NOMO-1 treated with DMSO at 0.1 percent for 48 hours (cell line): ENCODE results near the gene MFSD6L.
A peak's percentile ranks its signal among the peaks of the same experiment; 100 is the strongest.

ENCODE experiments used
- DNase-seq: peaks from one replicate; lab custom pipeline; 2025; ENCODE audit not compliant: unreplicated experiment; lab: John Stamatoyannopoulos, UW

Gene MFSD6L, protein sequence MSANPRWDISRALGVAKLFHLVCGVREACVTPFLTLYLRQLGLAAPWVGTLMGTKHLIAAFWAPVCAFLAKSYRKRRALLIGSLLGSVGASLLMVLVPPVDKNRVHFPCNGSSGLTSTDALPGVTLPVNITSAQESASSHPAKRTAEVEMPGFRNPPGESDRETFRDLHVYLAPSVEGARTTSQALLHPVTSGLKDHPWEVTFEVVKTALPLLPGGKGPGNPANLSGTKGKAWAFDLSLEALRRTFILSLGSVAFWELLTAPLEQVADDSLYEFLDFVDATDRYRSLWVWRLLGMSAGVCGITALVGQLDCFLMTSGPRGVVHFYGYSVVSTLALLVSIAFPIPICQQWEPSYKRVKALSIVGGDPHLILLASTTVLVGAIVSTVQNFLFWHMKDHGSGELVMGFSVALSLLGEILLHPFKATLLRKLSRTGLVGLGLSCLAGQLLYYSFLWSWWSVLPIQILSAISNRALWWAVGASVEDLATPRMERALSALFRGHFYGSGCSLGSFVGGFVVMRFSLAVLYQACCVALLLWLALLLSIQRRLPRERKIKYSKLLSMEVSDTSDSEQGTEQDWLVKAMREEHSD

DNA sequence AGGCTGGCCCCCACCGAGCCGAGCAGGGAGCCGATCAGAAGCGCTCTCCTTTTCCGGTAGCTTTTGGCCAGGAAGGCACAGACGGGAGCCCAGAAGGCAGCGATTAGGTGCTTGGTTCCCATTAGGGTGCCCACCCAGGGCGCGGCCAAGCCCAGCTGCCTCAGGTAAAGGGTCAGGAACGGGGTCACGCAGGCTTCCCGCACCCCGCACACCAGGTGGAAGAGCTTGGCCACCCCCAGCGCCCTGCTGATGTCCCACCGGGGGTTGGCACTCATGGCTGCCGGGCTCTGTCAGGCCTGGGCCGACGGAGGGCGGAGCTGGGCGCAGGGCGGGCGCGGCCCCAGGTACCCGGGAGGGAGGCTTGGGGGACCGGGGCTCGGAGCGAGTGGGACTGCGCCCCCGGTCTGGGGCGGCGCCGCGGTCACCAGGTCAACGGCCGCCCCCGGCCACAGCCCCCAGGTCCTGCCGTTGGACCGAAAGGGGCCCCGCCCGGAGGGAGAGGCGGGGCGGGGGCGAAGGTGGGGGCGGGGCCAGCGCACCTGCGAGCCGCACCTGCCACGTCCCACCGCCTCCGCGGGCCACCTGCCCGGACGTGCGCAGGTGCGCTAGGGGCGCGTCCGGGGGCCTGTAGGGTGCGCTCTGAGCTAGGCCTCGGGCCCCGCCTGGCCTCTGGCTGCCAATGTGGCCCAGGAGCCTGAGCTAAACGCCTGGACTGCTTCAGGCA lies at the start of gene MFSD6L:
MFSD6L (minus strand) TSS at position 520 of the 724 bp plus-strand sequence; CDS start at position 275, 245 bp downstream.
- no peak for DNase-seq

DNA sequence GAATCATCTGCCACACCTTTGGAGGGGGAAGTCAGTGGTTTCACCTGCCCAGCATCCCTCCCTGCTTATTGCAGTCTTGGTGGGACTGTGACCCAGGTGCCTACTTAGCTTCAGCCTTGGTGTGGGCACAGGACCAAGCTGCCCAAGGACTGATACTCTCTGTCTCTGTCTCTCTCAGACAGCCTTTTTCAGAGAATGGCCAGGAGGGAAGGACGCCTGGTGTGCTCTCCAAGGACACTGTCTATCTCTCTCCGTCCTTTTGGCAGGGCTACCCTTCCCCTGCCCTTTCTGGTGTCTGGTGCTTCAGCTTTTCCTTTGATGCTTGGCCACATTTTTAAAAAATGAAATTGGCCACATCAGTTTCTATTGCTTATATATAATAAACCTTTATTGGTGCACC lies 48.7 kb upstream of the MFSD6L start:
- DNase-seq, result no peak

DNA sequence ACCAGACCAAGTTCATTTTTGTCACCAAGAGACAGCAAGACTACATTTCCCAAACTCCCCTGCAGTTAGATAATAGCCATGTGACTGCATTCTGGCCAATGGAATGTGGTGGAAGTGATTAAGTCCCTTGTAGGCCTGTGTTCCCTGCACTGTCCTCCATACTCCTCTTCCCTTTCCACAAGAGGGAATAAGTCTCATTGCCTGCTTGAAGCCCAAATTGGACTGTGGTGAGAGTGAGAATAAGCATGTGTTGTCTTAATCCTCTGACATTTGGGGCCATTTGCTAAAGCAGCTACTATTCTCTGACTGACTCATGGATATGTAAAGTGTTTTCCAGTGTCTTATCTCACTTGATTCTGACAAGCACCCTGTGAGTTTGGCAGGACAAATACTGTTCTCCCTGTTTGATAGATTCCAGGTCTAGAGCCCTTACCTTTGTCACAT lies 47.6 kb upstream of the MFSD6L start:
- no peak for DNase-seq

DNA sequence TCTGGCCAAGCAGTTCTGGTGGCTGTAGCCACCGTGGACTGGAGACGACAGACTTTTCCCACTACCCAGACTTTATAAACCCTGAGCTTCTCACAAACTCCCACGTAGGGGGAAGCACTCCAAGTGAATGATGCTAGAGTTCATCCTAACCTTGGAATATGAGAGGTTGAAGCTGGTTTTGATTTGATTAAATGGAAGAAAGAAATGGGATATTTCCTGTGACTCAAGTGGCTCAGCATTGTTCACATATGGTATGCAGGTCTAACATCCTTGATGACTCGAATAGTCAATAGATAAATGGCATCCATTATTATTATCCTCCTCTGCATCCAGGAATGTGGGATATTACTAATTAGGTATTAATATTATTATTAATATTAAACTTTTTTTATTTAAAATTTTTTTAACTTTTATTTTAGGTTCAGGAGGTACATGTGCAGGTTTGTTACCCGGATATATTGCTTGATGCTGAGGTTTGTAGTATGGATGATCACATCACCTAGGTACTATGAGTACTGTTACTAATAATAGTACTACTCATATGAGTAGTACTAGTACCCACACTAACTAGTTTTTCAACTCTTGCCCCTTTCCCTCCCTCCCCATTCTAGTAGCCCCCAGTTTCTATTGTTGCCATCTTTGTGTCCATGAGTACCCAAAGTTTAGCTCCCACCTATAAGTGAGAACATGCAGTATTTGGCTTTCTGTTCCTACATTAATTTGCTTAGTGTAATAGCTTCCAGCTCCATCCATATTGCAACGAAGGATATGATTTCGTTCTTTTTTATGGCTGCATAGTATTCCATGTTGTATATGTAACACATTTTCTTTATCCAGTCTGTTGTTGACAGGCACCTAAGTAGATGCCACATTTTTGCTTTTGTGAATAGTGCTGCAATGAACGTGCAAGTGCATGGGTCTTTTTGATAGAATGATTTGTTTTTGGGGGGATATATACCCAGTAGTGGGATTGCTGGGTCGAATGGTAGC lies 45.4 kb upstream of the MFSD6L start:
- no peak for DNase-seq

DNA sequence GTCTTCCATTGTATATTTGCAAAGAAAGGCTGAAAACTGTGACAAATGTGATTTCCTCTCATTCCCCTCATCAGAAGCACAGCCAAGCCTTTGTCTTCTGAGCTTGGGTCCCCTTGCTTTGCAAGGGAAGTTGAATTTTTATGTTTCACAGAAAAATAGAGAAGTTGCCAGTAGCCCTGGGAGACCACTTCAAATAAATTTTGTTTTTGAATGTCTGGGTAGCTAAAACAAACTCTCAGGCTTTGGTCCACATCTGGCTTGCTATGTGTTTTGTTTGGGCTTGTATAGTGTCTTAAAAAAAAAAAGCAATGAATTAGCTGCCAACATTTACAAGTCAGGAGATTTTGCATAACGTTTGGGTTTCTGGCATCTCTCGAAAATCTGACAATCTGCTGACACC lies 44.2 kb upstream of the MFSD6L start:
- peak; percentile 60 for DNase-seq

DNA sequence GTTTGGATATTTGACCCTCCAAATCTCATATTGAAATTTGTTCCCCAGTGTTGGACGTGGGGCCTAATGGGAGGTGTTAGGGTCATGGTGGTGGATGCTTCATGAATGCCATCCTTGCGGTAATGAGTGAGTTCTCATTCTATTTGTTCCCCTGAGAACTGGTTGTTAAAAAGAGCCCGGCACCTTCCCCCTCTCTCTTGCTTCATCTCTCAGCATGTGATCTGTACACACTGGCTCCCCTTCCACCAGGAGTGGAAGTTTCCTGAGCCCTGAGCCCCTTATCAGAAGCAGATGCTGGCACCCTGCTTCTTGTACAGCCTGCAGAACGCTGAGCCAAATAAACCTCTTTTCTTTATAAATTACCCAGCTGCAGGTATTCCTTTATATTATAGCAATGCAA lies 42.7 kb upstream of the MFSD6L start:
- DNase-seq, result no peak

DNA sequence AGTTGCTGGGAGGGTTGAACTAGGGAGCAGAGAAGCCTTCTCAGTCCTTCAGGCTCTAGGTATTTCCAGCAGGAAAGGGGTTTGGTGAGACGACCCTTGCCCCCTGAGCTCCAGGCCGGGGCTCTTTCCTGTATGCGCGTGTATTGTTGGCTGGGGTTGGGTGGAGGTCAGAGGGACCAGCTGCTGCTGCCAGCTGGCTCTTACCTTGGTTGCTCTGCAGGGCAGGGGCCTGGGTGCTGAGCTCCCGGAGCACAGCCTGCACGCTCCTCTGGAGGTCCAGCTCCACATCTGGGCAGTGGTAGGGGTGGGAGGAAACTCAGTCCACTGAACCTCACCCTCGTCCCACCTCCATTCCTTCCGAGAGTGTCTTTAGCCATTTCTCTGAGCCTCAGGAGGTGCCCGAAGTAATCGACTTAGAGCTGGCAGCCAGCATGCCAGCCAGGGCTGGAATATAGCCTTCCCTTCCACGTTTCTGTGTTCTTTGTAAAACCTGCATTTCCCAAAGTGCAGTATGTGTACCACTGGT lies 40.3 kb upstream of the MFSD6L start:
- DNase-seq, result no peak

DNA sequence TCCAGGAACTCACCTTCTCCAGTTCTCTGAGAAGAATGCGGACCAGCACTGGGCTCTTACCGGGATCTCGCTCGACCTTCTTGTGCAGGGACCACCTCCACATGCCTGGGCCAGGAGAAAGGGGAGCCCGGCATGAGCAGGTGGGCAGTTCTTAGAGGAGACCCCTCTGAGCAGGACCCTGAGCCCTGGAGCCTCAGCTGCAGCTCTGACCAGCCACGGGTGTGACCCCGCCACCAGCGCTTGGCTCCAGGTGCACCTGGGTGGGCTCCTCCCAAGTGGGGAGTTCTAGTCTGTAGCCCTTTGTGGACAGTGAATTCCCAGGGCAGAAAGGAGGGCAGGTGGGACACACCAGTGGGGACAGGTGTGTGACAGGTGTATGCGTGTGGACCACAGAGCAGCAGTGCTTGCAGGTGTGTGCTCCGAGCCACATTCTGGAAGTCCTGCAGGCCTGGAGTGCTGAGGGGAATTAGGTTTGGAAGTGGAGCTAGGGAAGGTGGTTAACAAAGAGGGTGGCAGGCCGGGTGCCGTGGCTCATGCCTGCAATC lies 39.5 kb upstream of the MFSD6L start:
- no peak for DNase-seq

DNA sequence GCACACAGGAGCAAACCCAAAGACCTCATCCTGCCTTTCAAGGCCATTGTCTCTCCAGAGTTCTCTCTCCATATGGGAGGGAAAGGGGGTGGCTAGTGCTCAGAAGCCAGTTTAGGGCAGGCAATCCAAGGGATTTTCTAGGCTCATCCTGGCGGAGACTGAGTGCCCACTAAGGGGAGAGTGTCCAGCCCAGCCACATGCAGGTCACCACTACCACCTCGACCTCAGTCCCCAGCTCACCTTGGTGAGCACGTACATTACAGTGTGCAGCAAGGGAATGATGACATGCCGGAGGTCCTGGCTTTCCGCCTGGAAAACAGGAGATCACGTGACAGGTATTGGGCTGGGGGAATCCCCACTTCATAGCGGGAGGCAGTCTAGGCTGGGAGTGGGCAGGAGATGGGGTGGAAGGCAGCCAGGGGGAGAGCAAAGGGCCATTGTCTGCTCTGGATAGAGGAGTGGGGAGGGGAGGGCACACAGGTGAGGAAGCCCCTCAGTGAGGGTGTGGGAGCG lies 38.5 kb upstream of the MFSD6L start:
- no peak for DNase-seq

DNA sequence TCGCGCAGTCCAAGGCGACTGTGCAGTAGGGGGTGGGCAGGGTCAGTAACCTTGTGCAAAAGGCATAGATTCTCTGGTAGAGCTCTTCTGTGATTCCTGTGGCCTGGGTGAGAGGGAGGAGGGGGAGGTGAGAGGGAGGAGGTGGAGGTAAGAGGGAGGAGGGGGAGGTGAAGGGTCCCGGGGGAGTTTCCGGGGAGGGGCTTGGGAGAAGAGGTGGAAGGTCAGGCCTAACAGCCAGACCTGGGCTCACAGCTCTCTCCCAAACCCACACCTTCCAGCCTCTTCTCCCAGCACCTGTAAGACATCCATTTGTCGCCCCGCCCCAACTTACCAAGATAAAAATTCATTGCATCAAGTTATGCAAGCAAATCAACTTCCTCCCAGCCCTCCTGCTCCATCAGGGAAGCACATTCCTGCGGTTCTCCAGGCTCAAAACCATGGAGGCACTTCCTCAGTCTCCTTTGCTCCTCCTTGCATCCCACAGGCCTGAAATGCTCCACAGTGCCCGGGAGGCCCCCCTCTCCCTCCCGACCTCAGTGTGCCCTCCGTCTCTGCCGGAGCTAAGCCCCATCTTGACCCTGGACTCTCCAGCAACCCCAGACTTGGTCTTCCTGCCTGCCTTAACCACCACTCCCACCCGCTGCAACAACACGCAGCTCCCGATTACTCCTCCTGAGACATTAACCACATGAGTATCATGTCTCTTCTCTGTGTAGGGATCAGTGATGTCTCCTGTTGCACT lies 37.8 kb upstream of the MFSD6L start:
- no peak for DNase-seq

DNA sequence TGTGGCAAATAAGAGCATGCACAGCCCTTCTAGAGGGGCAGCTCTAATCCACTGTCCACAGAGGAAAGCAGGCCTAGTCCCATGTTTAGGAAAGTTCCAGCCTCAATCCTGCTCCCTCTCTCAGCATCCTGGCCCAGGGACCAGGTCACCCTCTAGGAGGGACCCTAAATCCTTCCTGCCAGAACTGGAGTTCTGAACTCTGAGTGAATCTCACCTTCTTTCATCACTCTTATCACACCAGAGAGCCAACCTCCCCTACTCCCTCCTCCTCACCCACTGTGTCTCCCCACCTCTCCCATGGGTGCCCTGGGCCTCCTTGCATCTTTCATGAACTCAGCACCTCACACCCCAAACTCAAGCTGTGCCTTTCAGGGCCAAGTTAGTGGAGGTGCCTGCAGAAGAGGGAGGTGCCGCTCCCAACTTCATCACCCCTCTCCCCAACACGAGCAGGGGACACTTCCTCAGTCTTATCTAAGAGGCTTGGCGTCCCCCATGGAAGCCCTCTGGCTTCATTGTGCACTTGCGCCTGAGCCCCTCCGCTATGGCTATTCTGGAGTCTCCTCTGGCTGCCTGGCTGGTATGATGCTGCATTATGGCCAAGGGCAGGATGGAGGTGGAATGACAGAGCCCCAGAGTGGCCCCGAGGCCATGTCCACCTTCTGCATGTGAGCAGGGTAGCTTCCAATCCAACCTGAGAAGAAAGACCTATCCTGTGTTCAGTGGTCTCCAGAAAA lies 36.6 kb upstream of the MFSD6L start:
- DNase-seq, result no peak

DNA sequence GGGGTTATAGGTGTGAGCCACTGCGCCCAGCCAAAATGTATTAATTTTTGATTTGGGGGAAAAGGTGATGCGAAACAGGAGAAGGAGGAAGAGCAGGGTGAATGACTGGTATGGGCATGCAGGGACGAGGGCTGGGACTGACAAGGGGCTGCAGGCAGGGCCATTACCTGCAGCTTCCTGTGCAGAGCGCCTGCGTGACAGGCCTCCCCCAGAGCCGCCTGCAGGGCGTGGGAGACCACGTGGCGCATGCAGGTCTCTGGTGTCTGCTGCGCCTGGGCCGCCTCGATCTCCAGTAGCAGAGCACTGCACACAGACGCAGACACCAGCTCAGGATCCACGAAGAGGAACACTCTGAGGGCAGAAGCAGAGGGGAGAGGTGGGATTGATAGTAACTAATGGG lies 35.9 kb upstream of the MFSD6L start:
- no peak for DNase-seq

DNA sequence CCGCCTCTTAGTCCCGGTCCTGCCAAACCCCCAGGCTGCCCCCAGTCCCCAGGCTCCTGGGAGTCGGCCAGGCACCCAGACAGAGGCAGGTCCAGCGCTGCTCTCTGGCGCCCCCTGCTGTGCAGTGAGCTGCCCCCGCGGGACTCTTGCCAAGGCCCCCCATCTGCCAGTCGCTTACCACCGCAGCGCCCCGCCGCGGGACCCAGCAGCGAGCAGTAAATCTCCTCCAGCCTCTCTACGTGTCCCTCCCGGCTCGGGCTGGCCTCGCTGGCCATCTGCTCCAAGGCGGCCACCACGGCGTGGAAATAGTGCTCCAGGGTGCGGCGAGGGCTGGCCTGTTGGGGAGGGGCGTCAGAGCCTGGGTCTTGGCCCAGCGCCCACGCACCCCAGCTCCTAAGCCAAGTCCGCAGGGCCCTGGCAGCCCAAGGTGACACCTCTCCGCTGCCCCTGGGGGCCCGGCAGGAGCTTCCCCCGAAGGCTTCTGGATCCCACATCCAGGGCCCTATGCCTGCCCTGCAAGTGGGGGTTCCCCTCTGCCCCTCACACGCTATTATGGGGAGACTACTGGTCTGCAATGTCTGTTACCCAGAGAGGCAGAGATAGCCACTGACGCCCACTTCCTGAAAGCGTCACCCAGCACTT lies 33.7 kb upstream of the MFSD6L start:
- DNase-seq, result no peak

DNA sequence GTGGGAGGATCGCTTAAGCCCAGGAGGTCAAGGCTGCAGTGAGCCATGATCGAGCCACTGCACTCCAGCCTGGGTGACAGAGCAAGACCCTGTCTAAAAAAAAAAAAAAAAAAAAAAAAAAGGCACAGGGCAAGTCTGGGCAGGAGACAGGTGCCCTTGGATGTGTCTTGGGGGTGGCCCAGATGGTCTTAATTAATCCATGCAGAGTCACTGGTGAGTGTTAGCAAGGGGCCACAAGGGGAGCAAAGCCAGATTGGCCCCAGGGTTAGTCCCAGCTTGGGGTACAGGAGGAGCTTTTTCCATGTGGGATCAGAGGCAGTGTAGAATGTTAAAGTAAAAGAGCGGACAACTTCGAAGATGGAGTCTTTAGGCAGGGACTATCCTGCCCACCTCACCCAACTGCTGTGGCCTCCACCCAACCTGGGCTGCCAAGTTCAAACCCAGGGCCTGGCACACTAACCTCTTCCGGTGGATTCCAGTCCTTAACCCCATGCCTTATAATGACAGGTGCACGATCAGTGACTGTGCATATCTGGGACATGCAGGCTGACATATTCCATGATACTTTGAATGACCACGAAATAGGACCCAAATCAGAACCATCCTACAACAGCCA lies 32.2 kb upstream of the MFSD6L start:
- DNase-seq, result no peak

DNA sequence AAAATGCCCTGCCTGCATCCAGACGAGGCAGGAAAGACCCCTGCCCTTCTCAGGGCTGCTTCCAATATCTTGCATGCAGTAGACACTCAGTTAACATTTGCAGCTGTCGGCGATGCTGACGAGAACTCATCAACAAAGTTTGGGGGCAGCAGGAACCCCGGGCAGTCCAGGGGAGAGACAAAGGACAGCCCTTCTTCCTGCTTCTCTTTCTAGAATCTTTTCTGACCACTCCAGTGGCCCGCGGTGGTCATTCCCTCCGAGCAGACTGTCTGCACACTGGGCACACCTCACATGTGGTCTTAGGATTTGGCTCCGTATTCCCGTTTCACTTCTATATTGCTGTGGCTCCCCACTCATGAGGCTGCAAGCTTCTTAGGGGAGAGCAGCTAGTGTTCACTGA lies 31.0 kb upstream of the MFSD6L start:
- no peak for DNase-seq

DNA sequence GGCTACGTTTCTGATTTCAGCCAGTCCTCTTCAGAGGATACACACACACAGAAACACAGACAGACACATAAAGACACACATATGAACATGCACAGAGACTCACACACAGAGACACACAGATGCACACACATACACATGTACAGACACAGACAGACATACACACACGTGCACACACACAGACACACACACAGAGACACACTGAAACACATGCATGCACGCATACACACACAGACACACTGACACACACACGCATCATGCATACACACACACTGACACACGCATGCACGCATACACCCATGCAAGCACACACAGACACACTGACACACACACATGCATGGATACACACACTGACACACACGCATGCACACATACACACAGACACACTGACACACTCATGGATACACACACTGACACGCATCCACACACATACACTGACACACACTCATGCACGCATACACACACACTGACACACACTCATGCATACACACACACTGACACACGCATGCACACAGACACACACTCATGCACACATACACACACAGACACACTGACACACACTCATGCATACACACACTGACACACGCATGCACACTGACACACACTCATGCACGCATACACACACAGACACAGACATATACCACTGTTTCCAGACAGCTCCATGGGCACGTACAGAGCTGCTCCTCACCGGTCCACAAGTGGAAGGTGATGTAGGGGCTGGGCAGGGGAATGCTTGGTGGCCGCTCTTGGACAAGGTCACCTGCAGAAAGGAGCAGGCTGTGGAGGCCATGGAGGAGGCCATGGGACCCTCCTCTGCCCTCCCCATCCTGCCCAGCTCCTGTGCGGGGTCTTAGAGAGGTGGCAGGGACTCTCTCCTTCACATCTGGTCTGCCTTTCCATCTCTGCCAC lies 30.1 kb upstream of the MFSD6L start:
- no peak for DNase-seq

DNA sequence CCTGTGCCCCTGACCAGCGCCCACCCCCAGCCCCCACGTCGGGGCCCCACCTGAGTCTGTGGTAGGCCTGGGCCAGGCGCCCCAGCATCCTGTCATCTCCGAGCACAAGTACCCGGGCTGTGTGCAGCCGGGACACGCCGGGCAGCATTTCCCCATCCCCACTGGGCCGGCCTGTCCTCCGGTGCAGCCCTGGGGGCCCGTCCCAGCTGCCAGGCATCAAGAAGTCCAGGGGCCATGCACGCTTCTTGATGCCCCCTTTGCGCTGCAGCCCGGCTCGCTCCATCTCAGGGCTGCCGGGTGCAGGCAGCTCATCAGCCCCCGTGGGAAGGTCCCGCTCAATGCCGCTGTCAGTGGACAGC lies 29.3 kb upstream of the MFSD6L start:
- DNase-seq, result no peak
